ENCODE measurements around the gene IGFL2.

DNA sequence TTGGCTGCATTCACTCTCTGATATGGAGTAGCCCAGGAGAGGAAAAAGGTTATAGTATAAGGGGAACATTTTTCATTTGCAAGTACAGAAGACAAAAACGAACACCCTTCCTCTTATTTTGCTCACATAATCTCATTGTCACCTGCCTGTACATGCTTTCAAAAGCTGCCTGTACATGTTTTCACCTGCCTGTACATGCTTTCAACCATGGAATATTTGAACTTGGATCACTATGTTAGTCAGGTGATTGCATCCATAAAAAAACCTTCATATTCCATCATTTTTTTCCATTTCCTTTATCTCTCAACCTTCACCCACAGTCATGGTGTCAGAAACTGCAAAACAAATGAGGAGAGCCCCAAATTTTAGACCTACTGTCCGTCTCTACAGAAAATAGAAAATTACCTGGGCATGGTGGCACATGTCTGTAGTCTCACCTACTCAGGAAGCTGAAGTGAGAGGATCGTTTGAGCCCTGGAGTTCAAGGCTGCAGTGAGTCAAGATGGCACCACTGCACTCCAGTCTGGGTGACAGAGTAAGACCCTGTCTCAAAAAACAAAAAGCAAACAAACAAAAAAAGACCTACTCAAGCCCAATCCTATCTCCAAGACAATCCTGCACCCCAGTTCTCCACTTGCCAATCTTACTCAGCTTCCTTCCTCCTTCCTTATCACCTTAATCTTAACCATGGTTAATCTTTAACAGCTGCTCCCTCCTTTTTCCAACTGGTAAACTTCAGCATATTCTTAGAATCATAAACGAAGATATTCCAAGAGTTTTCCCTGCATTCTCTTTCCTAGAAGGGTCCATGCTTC lies 11.6 kb downstream of the IGFL2 start:
- TF ChIP-seq POLR2A (IDR thresholded peaks at IDR 0.05; ENCODE audit: low read depth, low read length) (no peak), POLR2AphosphoS5 (IDR thresholded peaks at IDR 0.05; ENCODE audit: low read depth, low read length) (no peak), SPI1 (IDR thresholded peaks at IDR 0.05; ENCODE audit: low read depth, low read length) (no peak), POU2F2 (IDR thresholded peaks at IDR 0.05; ENCODE audit: low read depth, low read length) (no peak), TAF1 (IDR thresholded peaks at IDR 0.05; ENCODE audit: low read depth, low read length) (no peak), PAX5 (IDR thresholded peaks at IDR 0.05; ENCODE audit: insufficient read depth, low read length, severe bottlenecking) (no peak)

Measured in GM12891 (cell line).